Right atrium auricular region (tissue), 2 donors: ENCODE measurements around the gene GGA2. TPM values are rescaled to one million over a fixed set of nuclear protein-coding genes. Genes with fewer than 3 reads are reported as not detected.
"Not testable (repeated sequence)": the region's sequence is repeated elsewhere in the genome, so short reads cannot be mapped to it uniquely, and the experiment has no call there.

Experiments used
- DNase-seq: peaks from one replicate; pipeline ENCODE4 v3.0.0-alpha.2; 2019; ENCODE audit warnings: low spot score
- H3K27ac ChIP-seq, 2 donors: fragments of 200-600 bp; sonication (generic); 1 replicate in 1 of 2; 2 replicates in 1 of 2; pipeline ENCODE4 v1.5.1; 2016 to 2019
- H3K27me3 ChIP-seq, 2 donors: fragments of 200-600 bp; sonication (generic); one replicate each; pipeline versions ENCODE4 v1.5.1 to v1.6.0; 2017 to 2019
- H3K36me3 ChIP-seq: fragments of 200-600 bp; sonication (generic); one replicate; pipeline ENCODE4 v1.5.1; 2016
- H3K4me1 ChIP-seq, 2 donors: fragments of 200-600 bp; sonication (generic); one replicate each; pipeline versions ENCODE4 v1.5.1 to v1.6.0; 2017 to 2019
- H3K4me3 ChIP-seq, 2 donors: fragments of 200-600 bp; sonication (generic); 1 replicate in 1 of 2; 2 replicates in 1 of 2; pipeline ENCODE4 v1.5.1; 2017 to 2019; ENCODE audit warnings: mild to moderate bottlenecking in 1 of 2, moderate library complexity in 1 of 2
- H3K9me3 ChIP-seq, 2 donors: fragments of 200-600 bp; sonication (generic); one replicate each; pipeline ENCODE4 v1.5.1; 2019
- total RNA-seq, 2 donors: library from RNA; depleted of rRNA; stranded (reverse); fragments of >200 nt; gene quantifications; one replicate each; pipeline ENCODE4 v1.1.0, GENCODE V29; 2016
- TF ChIP-seq, protein P1 (sequence below), 2 donors: fragments of 200-600 bp; sonication (generic); IDR thresholded peaks; one replicate each; pipeline ENCODE4 v1.5.1; 2019; ENCODE audit warnings: antibody characterized with exemption in 2 of 2

GGA2 gene
- total RNA-seq, 2 donors from 2014 or later, result 25.0 to 59.3 TPM

DNA sequence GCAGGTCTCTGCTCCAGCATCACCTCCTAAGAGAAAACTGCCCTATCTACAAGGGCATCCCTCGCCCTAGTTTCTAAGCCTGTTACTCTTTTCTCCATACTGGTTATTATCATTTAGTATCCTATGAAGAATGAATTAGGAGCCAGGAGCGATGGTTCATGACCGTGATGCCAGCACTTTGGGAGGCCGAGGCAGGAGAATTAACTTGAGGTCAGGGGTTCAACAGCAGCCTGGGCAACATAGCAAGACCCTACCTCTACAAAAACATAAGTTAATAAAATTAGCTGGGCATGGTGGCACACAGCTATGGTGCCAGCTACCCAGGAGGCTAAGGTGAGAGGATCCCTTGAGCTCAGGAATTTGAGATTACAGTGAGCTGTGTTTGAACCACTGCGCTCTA is 39.6 kb upstream of the GGA2 start:
- Histone ChIP-seq H3K27ac (no peak overlapping the region), H3K4me1 (no peaks in the 10 kb centered on the region), H3K4me3 (no peak overlapping the region), H3K27me3 (no peaks in the 10 kb centered on the region), H3K36me3 (peaks cover 74% of the 10 kb centered on the region), H3K9me3 (no peaks in the 10 kb centered on the region)
- DNase-seq, result no peak
- TF ChIP-seq, protein P1, sequence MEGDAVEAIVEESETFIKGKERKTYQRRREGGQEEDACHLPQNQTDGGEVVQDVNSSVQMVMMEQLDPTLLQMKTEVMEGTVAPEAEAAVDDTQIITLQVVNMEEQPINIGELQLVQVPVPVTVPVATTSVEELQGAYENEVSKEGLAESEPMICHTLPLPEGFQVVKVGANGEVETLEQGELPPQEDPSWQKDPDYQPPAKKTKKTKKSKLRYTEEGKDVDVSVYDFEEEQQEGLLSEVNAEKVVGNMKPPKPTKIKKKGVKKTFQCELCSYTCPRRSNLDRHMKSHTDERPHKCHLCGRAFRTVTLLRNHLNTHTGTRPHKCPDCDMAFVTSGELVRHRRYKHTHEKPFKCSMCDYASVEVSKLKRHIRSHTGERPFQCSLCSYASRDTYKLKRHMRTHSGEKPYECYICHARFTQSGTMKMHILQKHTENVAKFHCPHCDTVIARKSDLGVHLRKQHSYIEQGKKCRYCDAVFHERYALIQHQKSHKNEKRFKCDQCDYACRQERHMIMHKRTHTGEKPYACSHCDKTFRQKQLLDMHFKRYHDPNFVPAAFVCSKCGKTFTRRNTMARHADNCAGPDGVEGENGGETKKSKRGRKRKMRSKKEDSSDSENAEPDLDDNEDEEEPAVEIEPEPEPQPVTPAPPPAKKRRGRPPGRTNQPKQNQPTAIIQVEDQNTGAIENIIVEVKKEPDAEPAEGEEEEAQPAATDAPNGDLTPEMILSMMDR (IDR thresholded peaks at IDR 0.05), result no peak

DNA sequence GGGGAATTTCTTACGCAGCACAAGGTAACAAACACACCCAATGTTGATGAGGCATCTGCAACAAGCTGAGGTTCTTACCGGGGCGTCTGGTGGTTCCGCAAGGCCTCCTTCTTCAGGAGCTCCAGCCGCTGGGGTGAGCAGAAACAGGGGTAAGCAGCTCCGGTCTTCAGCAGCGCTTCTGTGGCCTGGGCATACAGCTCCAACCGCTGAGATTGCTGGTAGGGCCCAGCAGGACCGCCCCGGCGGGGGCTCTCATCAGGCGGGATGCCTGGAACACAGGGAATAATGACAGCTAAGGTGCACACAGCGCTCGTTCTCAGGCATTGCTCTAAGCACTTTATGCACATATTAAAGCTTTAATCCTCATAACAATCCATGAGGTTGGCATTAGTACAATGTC is 34.1 kb upstream of the GGA2 start:
- Histone ChIP-seq H3K27me3 (no peaks in the 10 kb centered on the region), H3K4me3 (no peak overlapping the region), H3K36me3 (peaks cover 77% of the 10 kb centered on the region), H3K4me1 (no peaks in the 10 kb centered on the region), H3K27ac (no peak overlapping the region), H3K9me3 (no peaks in the 10 kb centered on the region)
- TF ChIP-seq, protein P1 (IDR thresholded peaks at IDR 0.05), result no peak
- no peak for DNase-seq

DNA sequence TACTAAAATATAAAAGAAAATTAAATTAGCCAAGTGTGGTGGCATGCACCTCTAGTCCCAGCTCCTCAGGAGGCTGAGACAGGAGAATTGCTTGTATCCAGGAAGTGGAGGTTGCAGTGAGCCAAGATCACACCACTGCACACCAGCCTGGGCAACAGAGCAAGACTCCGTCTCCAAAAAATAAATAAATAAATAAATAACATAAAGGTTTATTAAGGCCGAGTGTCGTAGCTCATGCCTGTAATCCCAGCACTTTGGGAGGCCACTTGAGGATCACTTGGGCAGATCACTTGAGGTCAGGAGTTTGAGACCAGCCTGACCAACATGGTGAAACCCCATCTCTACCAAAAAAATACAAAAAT is 30.5 kb upstream of the GGA2 start:
- not testable (repeated sequence) for H3K4me3 ChIP-seq, H3K27ac ChIP-seq, H3K27me3 ChIP-seq, H3K9me3 ChIP-seq, H3K4me1 ChIP-seq, DNase-seq
- H3K36me3 ChIP-seq, result peaks cover 53% of the 10 kb centered on the region

DNA sequence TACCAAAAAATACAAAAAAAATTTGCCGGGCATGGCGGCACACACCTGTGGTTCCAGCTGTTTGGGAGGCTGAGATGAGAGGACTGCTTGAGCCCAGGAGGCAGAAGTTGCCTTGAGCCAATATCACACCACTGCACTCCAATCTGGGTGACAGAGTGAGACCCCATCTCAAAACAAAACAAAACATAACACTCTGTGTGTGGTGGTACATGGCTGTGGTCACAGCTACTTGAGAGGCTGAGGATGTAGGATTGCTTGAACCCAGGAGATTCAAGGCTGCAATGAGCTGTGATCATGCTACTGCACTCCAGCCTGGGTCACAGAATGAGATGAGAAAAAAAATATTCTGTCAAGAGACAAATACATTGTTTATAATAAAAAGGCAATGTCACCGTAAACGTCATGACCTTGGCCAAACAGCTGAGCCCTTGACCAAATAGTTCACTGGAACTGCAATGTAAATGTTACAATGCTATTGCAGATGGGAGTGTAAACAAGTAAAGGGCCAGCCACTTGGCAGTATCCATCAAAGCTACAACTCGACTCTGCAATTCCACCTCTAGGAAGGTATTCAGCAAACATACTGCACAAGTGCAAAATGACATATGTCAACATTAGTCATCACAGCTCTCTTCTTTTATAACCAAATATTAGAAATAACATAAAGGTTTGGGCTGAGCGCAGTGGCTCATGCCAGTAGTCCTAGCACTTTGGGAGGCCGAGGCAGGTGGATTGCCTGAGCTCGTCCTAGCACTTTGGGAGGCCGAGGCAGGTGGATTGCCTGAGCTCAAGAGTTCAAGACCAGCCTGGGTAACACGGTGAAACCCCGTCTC is 29.9 kb upstream of the GGA2 start:
- Histone ChIP-seq H3K27me3 (no peaks in the 10 kb centered on the region), H3K9me3 (no peaks in the 10 kb centered on the region), H3K4me3 (no peak overlapping the region), H3K4me1 (no peaks in the 10 kb centered on the region), H3K36me3 (peaks cover 54% of the 10 kb centered on the region), H3K27ac (no peak overlapping the region)
- TF ChIP-seq, protein P1 (IDR thresholded peaks at IDR 0.05), result no peak
- DNase-seq, result no peak

DNA sequence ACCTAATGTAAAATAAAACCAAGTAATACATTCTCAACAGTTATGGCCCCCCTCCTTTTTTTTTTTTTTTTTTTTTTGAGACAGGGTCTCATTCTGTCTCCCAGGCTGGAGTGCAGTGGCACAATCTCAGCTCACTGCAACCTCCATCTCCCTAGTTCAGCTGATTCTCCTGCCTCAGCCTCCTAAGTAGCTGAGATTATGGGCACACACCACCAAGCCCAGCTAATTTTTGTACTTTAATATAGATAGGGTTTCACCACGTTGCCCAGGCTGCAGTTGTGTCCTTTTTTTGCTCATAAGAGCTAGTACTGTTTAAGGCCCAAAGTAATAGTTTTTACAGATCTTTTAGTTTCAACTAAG is 28.6 kb upstream of the GGA2 start:
- no peak for DNase-seq
- Histone ChIP-seq H3K4me3 (no peak overlapping the region), H3K4me1 (no peaks in the 10 kb centered on the region), H3K27ac (no peak overlapping the region), H3K27me3 (no peaks in the 10 kb centered on the region), H3K9me3 (no peaks in the 10 kb centered on the region), H3K36me3 (peaks cover 53% of the 10 kb centered on the region)
- TF ChIP-seq, protein P1 (IDR thresholded peaks at IDR 0.05), result no peak

DNA sequence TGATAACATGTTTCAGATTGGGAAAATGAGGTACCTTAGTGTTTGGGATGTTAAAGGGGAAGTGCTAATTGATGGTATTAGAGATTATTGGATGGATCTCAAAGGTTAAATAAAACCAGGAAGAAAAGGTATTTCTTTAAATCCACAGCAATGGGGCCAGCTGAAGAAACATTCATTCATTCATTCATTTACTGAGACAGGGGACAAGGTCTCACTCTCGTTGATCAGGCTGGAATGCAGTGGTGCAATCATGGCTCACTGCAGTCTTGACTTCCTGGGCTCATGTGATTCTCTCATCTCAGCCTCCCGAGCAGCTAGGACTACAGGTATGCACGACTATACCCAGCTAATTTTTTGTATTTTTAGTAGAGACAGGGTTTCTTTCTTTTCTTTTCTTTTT is 27.1 kb upstream of the GGA2 start:
- H3K27ac ChIP-seq, result no peak overlapping the region
- no peak overlapping the region for H3K4me3 ChIP-seq
- no peaks in the 10 kb centered on the region for H3K9me3 ChIP-seq
- no peak for DNase-seq
- no peaks in the 10 kb centered on the region for H3K27me3 ChIP-seq
- TF ChIP-seq, protein P1 (IDR thresholded peaks at IDR 0.05), result no peak
- no peaks in the 10 kb centered on the region for H3K4me1 ChIP-seq
- peaks cover 58% of the 10 kb centered on the region for H3K36me3 ChIP-seq
